HEK293 (cell line): ENCODE measurements around the gene FYB1.

Experiments used
- ZFHX2 ChIP-seq: fragments of 450-650 bp; formaldehyde crosslinking; conservative IDR thresholded peaks from 2 replicates; pipeline ENCODE4 v1.5.1; 2016; ENCODE audit warnings: missing biosample characterization, missing genetic modification characterization
- ZNF544 ChIP-seq: fragments of 450-650 bp; formaldehyde crosslinking; IDR thresholded peaks from 2 replicates; pipeline ENCODE4 v1.5.0; 2017; ENCODE audit warnings: missing biosample characterization, missing genetic modification characterization
- ZNF791 ChIP-seq: fragments of 450-650 bp; formaldehyde crosslinking; IDR thresholded peaks from 2 replicates; pipeline ENCODE4 v1.5.1; 2016; ENCODE audit warnings: missing biosample characterization, missing genetic modification characterization
- ZNF837 ChIP-seq: fragments of 450-650 bp; formaldehyde crosslinking; IDR thresholded peaks from 2 replicates; pipeline ENCODE4 v1.5.1; 2016; ENCODE audit warnings: missing biosample characterization, missing genetic modification characterization
- TF ChIP-seq, protein P1 (sequence below): fragments of 450-650 bp; formaldehyde crosslinking; conservative IDR thresholded peaks from 2 replicates; pipeline ENCODE4 v1.5.1; 2016; ENCODE audit warnings: low read depth, missing biosample characterization, missing genetic modification characterization

FYB1 gene

DNA sequence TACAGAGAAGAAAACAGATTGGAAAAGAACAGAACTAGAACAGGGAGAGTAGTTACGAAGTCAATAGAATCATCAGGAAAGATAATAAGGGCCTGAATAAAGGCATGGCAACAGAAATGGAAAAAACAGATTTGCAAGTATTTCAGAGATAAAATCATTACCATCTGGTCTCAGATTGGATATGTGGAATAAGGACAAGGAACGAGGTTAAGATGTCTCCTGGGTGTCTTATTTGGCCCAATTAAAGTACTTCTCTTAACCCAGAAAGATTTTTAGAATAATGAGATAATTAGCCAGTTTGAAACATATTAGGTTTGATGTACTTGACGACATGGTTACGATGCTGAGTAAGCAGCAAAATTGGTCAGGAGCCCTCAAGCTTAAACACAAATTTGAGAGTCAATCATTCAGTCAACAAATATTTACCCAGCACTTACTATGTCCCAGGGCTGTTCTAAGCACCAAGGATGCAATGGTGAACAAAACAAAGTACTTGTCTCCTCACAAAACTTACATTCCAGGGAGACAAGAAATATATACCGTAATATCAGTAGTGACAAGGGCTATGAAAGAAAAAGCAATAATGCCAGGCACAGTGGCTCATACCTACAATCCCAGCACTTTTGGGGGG, 163.5 kb downstream of the FYB1 start (continued):
- TF ChIP-seq, protein P1, sequence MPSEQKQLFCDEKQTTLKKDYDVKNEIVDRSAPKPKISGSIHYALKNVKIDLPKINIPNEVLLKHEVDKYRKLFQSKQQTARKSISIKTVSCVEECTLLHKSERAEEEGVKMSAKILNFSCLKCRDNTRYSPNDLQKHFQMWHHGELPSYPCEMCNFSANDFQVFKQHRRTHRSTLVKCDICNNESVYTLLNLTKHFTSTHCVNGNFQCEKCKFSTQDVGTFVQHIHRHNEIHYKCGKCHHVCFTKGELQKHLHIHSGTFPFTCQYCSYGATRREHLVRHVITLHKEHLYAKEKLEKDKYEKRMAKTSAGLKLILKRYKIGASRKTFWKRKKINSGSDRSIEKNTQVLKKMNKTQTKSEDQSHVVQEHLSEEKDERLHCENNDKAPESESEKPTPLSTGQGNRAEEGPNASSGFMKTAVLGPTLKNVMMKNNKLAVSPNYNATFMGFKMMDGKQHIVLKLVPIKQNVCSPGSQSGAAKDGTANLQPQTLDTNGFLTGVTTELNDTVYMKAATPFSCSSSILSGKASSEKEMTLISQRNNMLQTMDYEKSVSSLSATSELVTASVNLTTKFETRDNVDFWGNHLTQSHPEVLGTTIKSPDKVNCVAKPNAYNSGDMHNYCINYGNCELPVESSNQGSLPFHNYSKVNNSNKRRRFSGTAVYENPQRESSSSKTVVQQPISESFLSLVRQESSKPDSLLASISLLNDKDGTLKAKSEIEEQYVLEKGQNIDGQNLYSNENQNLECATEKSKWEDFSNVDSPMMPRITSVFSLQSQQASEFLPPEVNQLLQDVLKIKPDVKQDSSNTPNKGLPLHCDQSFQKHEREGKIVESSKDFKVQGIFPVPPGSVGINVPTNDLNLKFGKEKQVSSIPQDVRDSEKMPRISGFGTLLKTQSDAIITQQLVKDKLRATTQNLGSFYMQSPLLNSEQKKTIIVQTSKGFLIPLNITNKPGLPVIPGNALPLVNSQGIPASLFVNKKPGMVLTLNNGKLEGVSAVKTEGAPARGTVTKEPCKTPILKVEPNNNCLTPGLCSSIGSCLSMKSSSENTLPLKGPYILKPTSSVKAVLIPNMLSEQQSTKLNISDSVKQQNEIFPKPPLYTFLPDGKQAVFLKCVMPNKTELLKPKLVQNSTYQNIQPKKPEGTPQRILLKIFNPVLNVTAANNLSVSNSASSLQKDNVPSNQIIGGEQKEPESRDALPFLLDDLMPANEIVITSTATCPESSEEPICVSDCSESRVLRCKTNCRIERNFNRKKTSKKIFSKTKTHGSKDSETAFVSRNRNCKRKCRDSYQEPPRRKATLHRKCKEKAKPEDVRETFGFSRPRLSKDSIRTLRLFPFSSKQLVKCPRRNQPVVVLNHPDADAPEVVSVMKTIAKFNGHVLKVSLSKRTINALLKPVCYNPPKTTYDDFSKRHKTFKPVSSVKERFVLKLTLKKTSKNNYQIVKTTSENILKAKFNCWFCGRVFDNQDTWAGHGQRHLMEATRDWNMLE (tag by site-specific recombination) = no peak
- TF ChIP-seq ZNF791 (tag by site-specific recombination) (no peak), ZNF837 (no peak), ZFHX2 (tag by site-specific recombination) (no peak), ZNF544 (tag by site-specific recombination) (no peak)
